ENCODE results near the gene RNF14. TPM values are rescaled to one million over a fixed set of nuclear protein-coding genes. Genes with fewer than 3 reads are reported as not detected.

Gene RNF14
- polyA plus RNA-seq, 1 donor from 2014 or later = 82.1 TPM

GRCh38 chr5:142020122-142020659, 51.3 kb downstream of the RNF14 start:
- H3K4me3 ChIP-seq (ENCODE audit: low read length) = no peak overlapping the region
- no peaks in the 10 kb centered on the region for H3K9me2 ChIP-seq (ENCODE audit: insufficient read depth, low read length)

GRCh38 chr5:142023836-142024235, 54.9 kb downstream of the RNF14 start:
- Histone ChIP-seq H4K20me1 (ENCODE audit: insufficient read depth) (no peaks in the 10 kb centered on the region), H3K27me3 (ENCODE audit: insufficient read depth, low read depth, low read length) (no peaks in the 10 kb centered on the region), H3K4me3 (ENCODE audit: low read length) (no peak overlapping the region), H3K36me3 (ENCODE audit: insufficient read depth, low read length) (no peaks in the 10 kb centered on the region), H3K9me3 (ENCODE audit: low read length) (no peaks in the 10 kb centered on the region), H3F3A (ENCODE audit: insufficient read depth, low read length, poor library complexity, severe bottlenecking) (peaks cover 6% of the 10 kb centered on the region), H3K79me2 (replicated peaks; ENCODE audit: insufficient read depth, low read length) (no peaks in the 10 kb centered on the region), H3K27ac (ENCODE audit: low read length) (no peak overlapping the region), H2AFZ (ENCODE audit: low read depth, low read length) (no peak overlapping the region), H3K4me2 (ENCODE audit: low read length) (no peak overlapping the region), H3K9ac (ENCODE audit: low read length) (no peak overlapping the region), H3K9me2 (ENCODE audit: insufficient read depth, low read length) (no peaks in the 10 kb centered on the region)
- TF ChIP-seq RAD21 (conservative IDR thresholded peaks at IDR 0.05) (no peak), EP300 (conservative IDR thresholded peaks at IDR 0.05; ENCODE audit: poor library complexity, severe bottlenecking) (no peak), MXI1 (conservative IDR thresholded peaks at IDR 0.05; ENCODE audit: poor library complexity, severe bottlenecking) (no peak), TAF1 (IDR thresholded peaks at IDR 0.05; ENCODE audit: low read depth) (no peak), EZH2 (IDR thresholded peaks at IDR 0.05; ENCODE audit: borderline replicate concordance, insufficient read depth, low read length, poor library complexity, severe bottlenecking) (no peak), POLR2AphosphoS5 (IDR thresholded peaks at IDR 0.05) (no peak), CTCF (IDR thresholded peaks at IDR 0.05; ENCODE audit: poor library complexity, severe bottlenecking) (no peak)

More at GRCh38 chr5:142020122-142020659, 51.3 kb downstream of the RNF14 start:
- H3K27me3 ChIP-seq (ENCODE audit: insufficient read depth, low read depth, low read length) = no peaks in the 10 kb centered on the region
- H2AFZ ChIP-seq (ENCODE audit: low read depth, low read length) = no peak overlapping the region
- H3K79me2 ChIP-seq (replicated peaks; ENCODE audit: insufficient read depth, low read length) = no peaks in the 10 kb centered on the region
- H3K27ac ChIP-seq (ENCODE audit: low read length) = no peak overlapping the region
- H3K9me3 ChIP-seq (ENCODE audit: low read length) = no peaks in the 10 kb centered on the region
- no peak overlapping the region for H3K4me2 ChIP-seq (ENCODE audit: low read length)
- TF ChIP-seq EP300 (conservative IDR thresholded peaks at IDR 0.05; ENCODE audit: poor library complexity, severe bottlenecking) (no peak), TAF1 (IDR thresholded peaks at IDR 0.05; ENCODE audit: low read depth) (no peak), RAD21 (conservative IDR thresholded peaks at IDR 0.05) (no peak), POLR2AphosphoS5 (IDR thresholded peaks at IDR 0.05) (no peak), MXI1 (conservative IDR thresholded peaks at IDR 0.05; ENCODE audit: poor library complexity, severe bottlenecking) (no peak), EZH2 (IDR thresholded peaks at IDR 0.05; ENCODE audit: borderline replicate concordance, insufficient read depth, low read length, poor library complexity, severe bottlenecking) (no peak), REST (IDR thresholded peaks at IDR 0.05; ENCODE audit: borderline replicate concordance) (no peak), SMC3 (conservative IDR thresholded peaks at IDR 0.05; ENCODE audit: poor library complexity) (no peak), CTCF (IDR thresholded peaks at IDR 0.05; ENCODE audit: poor library complexity, severe bottlenecking) (no peak)
- H3K9ac ChIP-seq (ENCODE audit: low read length) = no peak overlapping the region
- no peaks in the 10 kb centered on the region for H4K20me1 ChIP-seq (ENCODE audit: insufficient read depth)
- peaks cover under 1% of the 10 kb centered on the region for H3F3A ChIP-seq (ENCODE audit: insufficient read depth, low read length, poor library complexity, severe bottlenecking)
- H3K36me3 ChIP-seq (ENCODE audit: insufficient read depth, low read length) = no peaks in the 10 kb centered on the region

All from neural cell (in vitro differentiated cells).